ENCODE data around the gene CTNND2. TPM values are rescaled to one million over a fixed set of nuclear protein-coding genes. Genes with fewer than 3 reads are reported as not detected.

Gene CTNND2
- total RNA-seq, 1 experiment from 2014 or later, result 7.0 TPM

DNA sequence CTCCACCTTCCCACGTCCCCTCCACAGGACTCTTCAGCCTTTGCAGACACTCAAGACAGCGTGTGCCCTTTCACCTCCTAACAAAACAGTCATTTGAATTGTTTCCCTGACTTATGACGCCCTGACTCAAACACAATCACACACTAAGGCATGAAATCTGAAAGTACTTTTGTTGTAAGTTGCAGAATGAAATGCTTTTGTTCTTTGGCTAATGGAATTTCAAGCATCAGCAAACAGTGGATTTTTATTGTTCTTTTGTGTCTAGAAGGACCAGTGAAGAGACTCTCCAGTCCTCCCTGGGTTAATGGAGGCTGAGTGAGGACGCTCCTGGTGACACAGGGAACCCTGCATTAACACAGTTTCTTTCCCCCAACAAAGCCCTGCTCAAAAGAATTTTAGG is 380.1 kb downstream of the CTNND2 start:
- Histone ChIP-seq H3T11ph (ENCODE audit: low read length) (no peak overlapping the region), H3K4ac (ENCODE audit: low read depth, low read length) (no peak overlapping the region), H3K9ac (ENCODE audit: extremely low read depth, insufficient read length, low read length) (no peak overlapping the region), H2BK15ac (ENCODE audit: low read depth, low read length) (no peak overlapping the region), H2BK5ac (ENCODE audit: insufficient read length, low read length) (no peak overlapping the region), H4K5ac (ENCODE audit: insufficient read length, low read depth, low read length) (no peak overlapping the region), H3K4me2 (ENCODE audit: insufficient read depth, insufficient read length, low read length) (no peak overlapping the region), H3K79me1 (ENCODE audit: insufficient read depth, low read depth, low read length, poor library complexity, severe bottlenecking) (no peaks in the 10 kb centered on the region), H3K27ac (ENCODE audit: insufficient read length, low read depth, low read length) (no peak overlapping the region), H4K20me1 (ENCODE audit: control insufficient read depth, insufficient read depth, insufficient read length) (no peaks in the 10 kb centered on the region), H3K23ac (ENCODE audit: insufficient read length, low read depth, low read length) (no peak overlapping the region), H2AFZ (ENCODE audit: low read length) (no peak overlapping the region), H3K27me3 (ENCODE audit: insufficient read depth, low read length) (no peaks in the 10 kb centered on the region), H3K79me2 (ENCODE audit: insufficient read depth, low read length) (no peaks in the 10 kb centered on the region), H3K4me1 (ENCODE audit: insufficient read depth, low read length) (peaks cover 9% of the 10 kb centered on the region; the same call in 1 of the 2 replicates), H2AK5ac (ENCODE audit: insufficient read length, low read length) (no peak overlapping the region), H2BK120ac (ENCODE audit: low read depth, low read length, poor library complexity, severe bottlenecking) (no peak overlapping the region), H3K18ac (ENCODE audit: insufficient read length, low read depth, low read length) (no peak overlapping the region), H2BK20ac (ENCODE audit: low read depth, low read length, poor library complexity, severe bottlenecking) (no peak overlapping the region), H3K23me2 (ENCODE audit: insufficient read length, low read depth, low read length, poor library complexity, severe bottlenecking) (no peaks in the 10 kb centered on the region), H3K56ac (ENCODE audit: insufficient read length, low read depth, low read length) (no peak overlapping the region), H4K8ac (replicated peaks; ENCODE audit: insufficient read length, low read depth, low read length) (no peak overlapping the region), H3K9me3 (ENCODE audit: control insufficient read depth, low read depth, low read length) (no peaks in the 10 kb centered on the region), H2BK12ac (ENCODE audit: insufficient read length, low read depth, low read length) (no peak overlapping the region), H3K14ac (ENCODE audit: insufficient read depth, low read length) (no peak overlapping the region), H4K91ac (ENCODE audit: insufficient read length, low read depth, low read length) (no peak overlapping the region)
- Mint-ChIP-seq H3K27ac (peak overlapping the region; percentile 2 to 65 (median 13); a peak in 5 of 7 replicates), H3K36me3 (ENCODE audit: insufficient read depth in 1 of 3, low read depth in 3 of 3) (no peaks in the 10 kb centered on the region), H3K4me3 (no peak overlapping the region; a peak in 1 of 5 replicates), H3K27me3 (ENCODE audit: low read depth) (no peaks in the 10 kb centered on the region), H3K9me3 (no peaks in the 10 kb centered on the region), H3K4me1 (peaks cover 28 to 31% of the 10 kb centered on the region in 2 experiments)
- no peak for DNase-seq
- TF ChIP-seq, protein P1, sequence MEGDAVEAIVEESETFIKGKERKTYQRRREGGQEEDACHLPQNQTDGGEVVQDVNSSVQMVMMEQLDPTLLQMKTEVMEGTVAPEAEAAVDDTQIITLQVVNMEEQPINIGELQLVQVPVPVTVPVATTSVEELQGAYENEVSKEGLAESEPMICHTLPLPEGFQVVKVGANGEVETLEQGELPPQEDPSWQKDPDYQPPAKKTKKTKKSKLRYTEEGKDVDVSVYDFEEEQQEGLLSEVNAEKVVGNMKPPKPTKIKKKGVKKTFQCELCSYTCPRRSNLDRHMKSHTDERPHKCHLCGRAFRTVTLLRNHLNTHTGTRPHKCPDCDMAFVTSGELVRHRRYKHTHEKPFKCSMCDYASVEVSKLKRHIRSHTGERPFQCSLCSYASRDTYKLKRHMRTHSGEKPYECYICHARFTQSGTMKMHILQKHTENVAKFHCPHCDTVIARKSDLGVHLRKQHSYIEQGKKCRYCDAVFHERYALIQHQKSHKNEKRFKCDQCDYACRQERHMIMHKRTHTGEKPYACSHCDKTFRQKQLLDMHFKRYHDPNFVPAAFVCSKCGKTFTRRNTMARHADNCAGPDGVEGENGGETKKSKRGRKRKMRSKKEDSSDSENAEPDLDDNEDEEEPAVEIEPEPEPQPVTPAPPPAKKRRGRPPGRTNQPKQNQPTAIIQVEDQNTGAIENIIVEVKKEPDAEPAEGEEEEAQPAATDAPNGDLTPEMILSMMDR (conservative IDR thresholded peaks at IDR 0.05), result no peak
- WGBS (ENCODE audit: extremely low coverage, insufficient read length, low lambda C conversion rate), result no CpG with 5 or more reads among the region's 4 CpGs
